Stimulated activated CD8-positive, alpha-beta memory T cell treated with anti-CD3 and anti-CD28 coated beads, Interleukin-4, amount 100 ng/mL, for 48 hours (primary cell): ENCODE data around the gene CARNS1.

Experiments
- DNase-seq: peaks from one replicate; pipeline ENCODE4 v3.0.0-alpha.2; 2020

CARNS1 gene

GRCh38 chr11:67376873-67377808 lies 38.3 kb upstream of the CARNS1 start:
- DNase-seq = no peak

DNA sequence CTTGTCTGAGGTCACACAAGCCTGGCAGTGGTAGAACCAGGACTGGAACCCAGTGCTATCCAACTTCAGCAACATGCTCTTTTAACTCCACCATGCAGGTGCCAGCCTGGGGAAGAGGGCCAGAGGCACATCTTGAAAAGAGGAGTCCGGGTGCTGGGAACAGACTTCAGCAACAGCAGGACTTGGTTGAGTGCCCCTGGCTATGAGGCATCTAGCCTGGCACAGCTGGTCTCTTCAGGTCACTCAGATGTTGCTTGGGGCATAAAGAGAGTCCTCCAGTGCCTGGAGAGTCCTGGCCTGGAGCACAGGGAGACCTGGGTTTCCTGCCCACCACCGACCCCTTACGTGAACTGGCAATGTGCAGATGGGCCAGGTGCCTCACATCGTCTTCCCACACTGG lies 36.9 kb upstream of the CARNS1 start:
- no peak for DNase-seq

DNA sequence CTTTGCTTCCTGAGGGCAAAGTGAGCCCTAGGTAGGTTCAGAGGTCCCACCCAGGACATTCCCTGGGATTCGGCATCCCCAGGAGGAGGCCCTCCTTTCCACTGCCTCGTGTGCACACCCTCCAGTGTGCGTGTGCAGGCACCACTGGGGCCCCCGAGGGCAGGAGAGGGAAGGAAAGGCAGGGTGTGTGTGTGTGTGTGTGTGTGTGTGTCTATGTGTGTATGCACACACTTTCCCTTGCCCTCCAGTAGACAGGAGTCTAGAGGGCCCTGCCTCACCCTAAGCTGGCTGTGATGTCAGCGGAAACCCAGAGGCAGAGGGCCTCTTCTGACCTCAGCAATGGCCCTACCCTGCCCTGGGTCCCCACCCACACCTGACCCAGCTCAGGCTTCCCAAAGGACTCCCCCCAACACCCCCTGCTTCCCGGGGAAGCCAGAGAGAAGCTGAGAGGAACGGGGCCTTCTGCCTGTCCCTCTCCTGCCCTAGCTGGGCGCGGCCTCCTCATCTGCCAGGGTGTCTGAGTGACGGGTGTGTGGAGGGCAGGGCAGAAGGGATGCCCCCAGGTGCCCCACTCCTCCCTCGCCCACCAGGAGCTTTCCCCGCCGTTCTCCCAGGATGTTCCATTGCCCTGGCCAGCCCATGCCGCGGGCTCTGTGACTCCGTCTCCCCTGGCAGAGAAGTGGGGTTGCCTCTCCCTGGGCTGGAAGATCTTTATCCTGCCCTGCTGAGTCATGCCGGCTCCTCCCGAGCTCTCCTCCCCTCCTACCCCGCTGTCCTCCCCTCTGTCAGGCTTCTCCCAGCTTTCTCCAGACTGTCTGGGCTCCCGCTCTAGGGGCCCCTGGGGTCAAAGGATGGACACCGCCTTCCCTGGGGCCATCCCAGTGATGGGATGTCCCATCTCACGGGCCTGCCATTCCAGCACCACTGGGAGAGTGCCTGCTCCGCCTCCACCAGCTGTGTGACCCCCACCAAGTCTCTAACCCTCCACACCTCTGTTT lies 36.1 kb upstream of the CARNS1 start:
- no peak for DNase-seq

DNA sequence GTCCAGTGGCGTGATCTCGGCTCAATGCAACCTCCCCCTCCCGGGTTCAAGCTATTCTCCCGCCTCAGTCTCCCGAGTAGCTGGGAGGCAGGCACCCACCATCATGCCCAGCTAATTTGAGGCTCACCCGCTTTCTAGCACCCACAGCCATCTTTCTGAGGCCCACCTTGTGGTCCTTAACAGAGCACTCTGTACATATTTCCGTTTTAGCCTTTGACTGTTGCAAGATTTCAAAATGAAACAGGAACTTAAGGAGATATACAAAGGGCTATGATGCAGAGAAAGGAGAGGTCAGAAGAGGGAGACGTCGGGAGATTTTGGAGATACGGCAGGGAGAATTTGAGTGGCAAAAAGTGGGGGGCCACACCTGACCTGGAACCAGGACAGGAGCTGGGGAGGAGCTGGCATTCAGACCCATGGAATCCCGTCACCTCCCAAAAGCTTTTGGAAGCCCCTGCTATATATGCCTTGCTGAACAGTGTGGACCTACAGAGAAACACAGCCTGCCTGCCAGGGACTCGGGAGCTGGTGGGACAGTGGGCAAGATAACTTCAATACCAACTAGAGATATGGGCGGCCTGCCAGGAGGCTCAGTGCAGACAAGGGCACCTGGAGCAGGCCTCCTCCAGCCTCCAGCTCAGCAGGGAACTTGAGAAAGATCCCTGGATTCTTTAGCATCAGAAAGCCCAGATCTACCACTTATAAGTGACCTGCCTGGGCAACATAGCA lies 34.1 kb upstream of the CARNS1 start:
- no peak for DNase-seq

DNA sequence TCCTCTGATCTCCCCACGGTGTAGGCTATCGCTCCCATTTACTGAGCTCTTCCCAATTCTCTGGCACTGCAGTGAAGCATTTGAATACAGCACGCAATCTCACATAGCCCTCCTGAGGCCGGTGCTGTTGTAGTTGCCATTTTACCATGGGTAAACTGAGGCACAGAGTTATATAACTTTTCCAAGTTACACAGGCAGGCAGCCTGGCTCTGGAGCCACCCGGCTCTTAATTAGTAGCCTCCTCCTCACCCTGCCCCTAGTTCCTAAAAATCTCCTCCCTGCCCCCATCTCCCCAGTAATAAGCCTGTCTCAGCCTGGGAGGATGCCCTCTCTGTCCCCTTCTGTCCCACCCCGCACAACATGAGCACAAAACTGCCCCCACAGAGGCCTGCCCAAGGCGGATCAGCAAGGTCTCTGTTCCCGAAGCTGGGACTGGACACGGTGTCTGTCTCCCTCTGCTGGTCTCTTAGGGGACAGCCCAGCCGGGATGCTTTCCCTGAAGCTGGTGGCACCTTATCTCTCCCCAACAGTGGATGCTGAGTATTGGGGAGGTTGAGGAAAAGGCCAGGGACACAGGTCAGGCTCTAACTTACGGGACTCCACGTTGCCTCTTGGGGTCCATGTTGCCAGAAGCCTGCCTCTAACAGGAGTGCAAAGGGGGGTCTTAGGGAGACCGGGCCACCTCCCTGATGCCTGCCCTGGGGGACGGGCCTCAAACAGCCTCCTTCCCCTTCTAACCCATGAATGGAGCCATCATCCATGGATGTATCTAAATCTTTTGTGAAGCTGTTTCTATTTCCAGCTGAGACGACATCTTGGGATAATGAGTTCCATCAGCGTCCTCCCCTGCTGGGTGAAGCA lies 33.0 kb upstream of the CARNS1 start:
- DNase-seq = peak; percentile 91

- no peak for DNase-seq
Observed at GRCh38 chr11:67384851-67385366, 30.6 kb upstream of the CARNS1 start.

GRCh38 chr11:67387069-67387468 lies 28.4 kb upstream of the CARNS1 start:
- DNase-seq = no peak

GRCh38 chr11:67387518-67387917 lies 28.0 kb upstream of the CARNS1 start:
- no peak for DNase-seq

- peak; percentile 76 for DNase-seq
Observed at GRCh38 chr11:67389477-67389876, 26.0 kb upstream of the CARNS1 start.

DNA sequence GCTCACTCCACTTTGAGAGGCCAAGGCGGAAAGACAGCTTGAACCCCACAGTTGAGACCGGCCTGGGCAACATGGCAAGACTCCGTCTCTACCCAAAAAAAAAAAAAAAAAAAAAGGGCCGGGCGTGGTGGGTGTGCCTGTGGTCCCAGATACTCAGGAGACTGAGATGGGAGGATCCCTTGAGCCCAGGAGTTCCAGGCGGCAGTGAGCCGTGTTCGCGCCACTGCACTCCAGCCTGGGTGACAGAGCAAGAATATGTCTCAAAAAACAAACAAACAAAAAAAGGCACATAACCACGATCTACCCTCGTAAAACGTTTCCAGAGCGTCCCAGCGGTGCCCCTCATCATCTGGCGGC lies 24.6 kb upstream of the CARNS1 start:
- DNase-seq = no peak

DNA sequence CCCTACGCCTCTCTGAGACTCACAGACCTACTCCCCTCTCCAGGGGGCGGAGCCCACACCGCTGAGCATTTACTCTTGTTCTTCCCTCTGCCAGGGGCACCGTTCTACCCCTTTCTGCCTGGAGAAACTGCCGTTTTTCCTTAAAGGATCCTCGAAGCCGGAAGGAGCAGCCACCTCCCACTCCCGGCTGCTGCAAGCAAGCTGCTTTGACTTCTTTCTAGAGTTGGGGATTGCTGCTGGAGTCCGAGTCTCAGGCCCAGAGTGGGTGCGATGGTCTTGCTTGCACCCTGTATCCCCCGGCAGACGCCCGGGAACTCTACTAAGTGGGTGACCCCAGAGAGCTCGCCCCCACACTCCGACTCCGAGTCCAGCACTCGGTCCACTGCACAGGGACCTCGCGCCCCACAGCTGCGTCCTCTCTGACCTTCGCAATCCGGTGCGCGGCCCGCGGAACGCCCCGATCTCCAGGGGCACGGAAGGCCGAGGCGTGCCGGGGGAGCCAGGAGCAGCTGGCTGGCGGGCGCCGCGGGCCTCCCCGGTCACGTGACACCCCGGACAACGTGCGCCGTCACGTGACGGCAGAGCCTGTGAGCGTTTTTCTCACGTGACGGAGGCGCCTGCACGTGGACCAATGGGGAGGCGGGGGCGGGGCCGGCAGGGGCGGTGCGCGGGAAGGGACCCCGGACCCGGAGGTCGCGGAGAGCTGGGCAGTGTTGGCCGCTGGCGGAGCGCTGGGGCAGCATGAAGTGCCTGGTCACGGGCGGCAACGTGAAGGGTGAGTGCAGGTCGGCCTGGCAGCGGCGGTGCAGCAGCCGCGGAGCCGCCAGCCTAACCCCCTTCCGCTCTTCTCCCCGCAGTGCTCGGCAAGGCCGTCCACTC lies 23.9 kb upstream of the CARNS1 start, which contains the start of gene RAD9A:
Gene RAD9A (plus strand): TSS at position 683 of the 879 bp plus-strand sequence. CDS start 59 bp downstream, at position 742.
- peak; percentile 94 for DNase-seq

- no peak for DNase-seq
Observed at GRCh38 chr11:67392183-67392715, 23.2 kb upstream of the CARNS1 start.

- DNase-seq = no peak
Observed at GRCh38 chr11:67393437-67393836, 22.0 kb upstream of the CARNS1 start.

- no peak for DNase-seq
Observed at GRCh38 chr11:67393990-67394389, 21.5 kb upstream of the CARNS1 start.

DNA sequence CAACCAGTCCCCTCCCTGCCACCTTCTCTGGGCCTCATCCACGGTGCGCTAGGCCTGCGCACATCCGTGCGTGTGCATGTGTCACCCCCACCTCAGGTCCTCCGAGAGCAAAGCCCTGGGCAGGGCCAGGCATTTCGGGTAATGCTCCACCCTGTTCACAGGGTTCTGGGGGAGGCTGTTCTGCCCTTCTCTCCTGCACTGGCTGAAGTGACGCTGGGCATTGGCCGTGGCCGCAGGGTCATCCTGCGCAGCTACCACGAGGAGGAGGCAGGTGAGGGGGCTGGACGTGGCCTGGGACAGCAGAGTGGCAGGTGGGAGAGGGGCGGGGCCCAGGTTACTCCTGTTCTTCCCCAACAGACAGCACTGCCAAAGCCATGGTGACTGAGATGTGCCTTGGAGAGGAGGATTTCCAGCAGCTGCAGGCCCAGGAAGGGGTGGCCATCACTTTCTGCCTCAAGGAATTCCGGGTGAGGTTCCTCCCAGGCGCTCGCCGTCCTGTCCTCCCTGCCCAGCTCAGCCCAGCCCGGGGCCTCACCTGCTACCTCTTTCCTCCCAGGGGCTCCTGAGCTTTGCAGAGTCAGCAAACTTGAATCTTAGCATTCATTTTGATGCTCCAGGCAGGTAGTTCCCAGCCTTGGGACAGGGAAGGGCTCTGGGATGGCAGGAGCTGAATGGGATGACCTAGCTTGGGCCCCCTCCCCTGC lies 19.8 kb upstream of the CARNS1 start:
- no peak for DNase-seq

DNA sequence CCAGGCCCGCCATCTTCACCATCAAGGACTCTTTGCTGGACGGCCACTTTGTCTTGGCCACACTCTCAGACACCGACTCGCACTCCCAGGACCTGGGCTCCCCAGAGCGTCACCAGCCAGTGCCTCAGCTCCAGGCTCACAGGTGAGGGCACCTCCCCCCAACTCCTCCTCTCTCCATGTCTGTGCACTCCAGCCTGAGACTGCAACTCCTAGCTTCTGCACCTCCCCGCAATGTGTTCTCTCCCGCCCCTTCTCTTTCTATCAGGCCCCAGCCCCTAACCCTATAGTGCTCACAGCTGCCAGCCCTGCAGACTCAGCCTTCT lies 19.3 kb upstream of the CARNS1 start:
- no peak for DNase-seq

- no peak for DNase-seq
Observed at GRCh38 chr11:67396587-67397389, 18.7 kb upstream of the CARNS1 start.

DNA sequence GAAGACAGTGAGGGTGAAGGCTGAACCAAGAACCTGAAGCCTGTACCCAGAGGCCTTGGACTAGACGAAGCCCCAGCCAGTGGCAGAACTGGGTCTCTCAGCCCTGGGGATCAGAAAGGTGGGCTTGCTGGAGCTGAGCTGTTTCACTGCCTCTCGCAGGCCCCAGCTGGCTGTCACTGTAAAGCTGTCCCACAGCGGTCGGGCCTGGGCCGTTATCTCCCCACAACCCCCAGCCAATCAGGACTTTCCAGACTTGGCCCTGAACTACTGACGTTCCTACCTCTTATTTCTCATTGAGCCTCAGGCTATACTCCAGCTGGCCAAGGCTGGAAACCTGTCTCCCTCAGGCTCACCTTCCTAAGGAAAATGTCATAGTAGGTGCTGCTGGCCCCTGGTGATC lies 17.9 kb upstream of the CARNS1 start:
- no peak for DNase-seq
